ENCODE data around the gene CTNNA3.

Gene CTNNA3

GRCh38 chr10:66284621-66285020 lies 1411.4 kb downstream of the CTNNA3 start:
- no peak for DNase-seq (ENCODE audit: low read depth)

- DNase-seq (ENCODE audit: low read depth): no peak
These were observed 1412.0 kb downstream of the CTNNA3 start for GRCh38 chr10:66283874-66284464.

GRCh38 chr10:66283064-66283463 lies 1412.9 kb downstream of the CTNNA3 start:
- DNase-seq (ENCODE audit: low read depth): no peak

DNA sequence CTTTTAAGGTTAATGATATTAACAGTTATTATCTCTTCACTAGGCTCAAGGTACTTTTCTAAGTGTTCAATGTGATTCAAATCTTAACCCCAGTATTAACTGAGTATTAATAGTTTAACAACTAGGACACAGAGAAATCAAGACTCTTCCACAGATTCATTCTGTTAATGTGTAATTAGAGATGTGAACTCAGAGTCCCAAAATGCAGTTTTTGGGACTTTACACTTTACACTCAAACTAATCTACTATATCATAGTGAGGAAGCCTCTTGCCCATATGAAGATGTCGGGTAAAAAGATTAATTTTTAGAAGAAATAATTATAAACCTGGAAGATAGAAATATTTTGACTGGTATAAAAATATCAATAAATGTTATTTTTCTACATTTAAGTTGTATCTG lies 1414.7 kb downstream of the CTNNA3 start:
- no peak for DNase-seq (ENCODE audit: low read depth)

- DNase-seq (ENCODE audit: low read depth): no peak
These were observed 1418.5 kb downstream of the CTNNA3 start for GRCh38 chr10:66277481-66277880.

GRCh38 chr10:66273966-66274519 lies 1422.0 kb downstream of the CTNNA3 start:
- DNase-seq (ENCODE audit: low read depth): no peak

GRCh38 chr10:66265398-66265797 lies 1430.6 kb downstream of the CTNNA3 start:
- DNase-seq (ENCODE audit: low read depth): no peak

DNA sequence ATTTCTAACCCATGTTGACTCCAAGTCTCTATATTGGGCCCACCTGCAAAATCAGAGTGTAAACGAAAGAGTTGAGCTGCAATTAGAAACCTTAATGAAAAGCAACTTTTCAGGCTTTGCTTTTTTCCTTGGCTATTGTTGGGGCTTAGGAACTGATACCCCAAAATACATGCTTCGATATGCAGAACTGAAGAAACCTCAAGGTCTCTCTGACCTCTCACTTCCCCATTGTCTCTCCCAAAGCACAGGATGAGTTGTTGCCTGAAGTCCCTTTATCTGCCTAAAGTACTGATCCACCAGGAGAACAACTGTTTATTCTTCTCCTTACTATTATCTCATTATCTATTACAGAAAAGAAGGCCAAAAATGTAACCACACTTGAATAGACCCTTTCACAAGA lies 1436.2 kb downstream of the CTNNA3 start:
- no peak for DNase-seq (ENCODE audit: low read depth)

- no peak for DNase-seq (ENCODE audit: low read depth)
These were observed 1437.3 kb downstream of the CTNNA3 start for GRCh38 chr10:66258693-66259092.

DNA sequence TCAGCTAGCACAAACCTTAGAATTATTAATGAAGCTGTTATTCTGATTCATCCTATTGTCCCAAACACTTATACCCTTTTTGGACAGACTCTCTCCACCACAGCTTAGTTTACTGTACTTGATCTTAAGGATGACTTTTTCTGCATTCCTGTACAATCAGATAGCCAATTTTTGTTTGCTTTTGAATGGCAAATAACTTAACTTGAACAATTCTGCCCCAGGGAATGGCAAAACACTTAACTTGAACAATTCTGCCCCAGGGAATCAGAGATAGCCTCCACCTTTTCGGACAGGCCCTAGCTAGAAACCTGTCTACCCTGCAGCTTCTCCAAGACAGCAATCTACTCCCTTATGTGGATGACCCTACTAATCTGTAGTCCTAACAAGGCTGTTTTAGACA lies 1438.2 kb downstream of the CTNNA3 start:
- no peak for DNase-seq (ENCODE audit: low read depth)

- DNase-seq (ENCODE audit: low read depth): no peak
These were observed 1443.0 kb downstream of the CTNNA3 start for GRCh38 chr10:66252986-66253385.

DNA sequence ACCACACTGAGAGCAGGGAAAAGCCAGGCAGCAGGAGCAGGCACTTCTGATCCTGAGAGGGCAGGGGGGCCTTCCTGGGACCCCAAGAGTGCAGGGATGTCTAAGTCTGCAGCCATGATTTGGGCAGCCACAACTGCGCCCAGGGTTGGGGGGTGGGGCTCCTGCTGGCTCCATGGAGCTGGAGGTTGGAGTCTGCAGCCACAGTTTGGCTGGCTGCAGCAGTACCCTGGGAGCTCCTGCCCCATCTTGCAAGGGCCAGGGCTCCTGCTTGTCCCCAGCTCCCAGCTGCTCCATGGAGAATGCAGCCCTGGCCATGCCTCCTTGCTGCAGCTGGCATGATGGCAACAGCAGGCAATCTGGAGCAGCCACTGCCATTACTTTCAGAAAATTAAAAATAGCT lies 1449.8 kb downstream of the CTNNA3 start:
- no peak for DNase-seq (ENCODE audit: low read depth)

DNA sequence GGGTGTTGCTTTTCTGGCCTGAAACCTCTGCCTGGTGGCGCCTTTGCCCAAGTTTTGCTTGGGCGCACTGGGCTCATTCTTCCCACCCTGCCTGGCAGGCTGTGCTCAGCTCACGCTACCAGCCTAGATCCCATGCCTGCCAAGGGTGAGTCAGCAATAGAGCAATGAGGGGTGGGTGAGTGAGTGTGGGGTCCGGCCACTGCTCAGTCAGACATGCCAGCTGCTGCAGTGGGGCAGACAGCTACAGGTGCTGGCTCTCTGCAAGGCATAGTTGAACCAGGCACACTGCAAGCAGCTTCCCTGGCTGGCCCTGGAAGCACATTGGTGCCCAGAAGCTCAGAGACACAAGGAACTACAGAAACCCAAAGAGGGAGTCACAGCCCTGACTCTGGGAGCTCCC lies 1451.0 kb downstream of the CTNNA3 start:
- no peak for DNase-seq (ENCODE audit: low read depth)

DNA sequence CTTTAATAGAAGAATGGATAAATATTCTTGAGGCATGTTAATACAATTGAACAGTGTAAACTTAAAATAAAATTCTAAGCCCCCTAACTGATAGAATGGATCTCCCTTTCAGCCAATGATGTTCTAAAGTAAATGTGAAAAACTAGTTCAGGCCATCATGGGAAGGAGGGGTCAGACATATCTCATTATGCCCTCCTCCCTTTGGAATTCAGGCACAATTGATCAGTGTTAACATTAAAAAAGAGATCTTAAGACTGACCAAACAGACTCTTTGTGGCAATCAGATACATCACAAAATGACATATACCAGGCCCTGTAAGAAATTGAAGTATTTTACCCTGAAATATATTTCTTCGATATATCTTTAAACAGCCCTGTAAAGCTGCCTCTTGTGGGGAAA lies 1453.1 kb downstream of the CTNNA3 start:
- DNase-seq (ENCODE audit: low read depth): no peak

DNA sequence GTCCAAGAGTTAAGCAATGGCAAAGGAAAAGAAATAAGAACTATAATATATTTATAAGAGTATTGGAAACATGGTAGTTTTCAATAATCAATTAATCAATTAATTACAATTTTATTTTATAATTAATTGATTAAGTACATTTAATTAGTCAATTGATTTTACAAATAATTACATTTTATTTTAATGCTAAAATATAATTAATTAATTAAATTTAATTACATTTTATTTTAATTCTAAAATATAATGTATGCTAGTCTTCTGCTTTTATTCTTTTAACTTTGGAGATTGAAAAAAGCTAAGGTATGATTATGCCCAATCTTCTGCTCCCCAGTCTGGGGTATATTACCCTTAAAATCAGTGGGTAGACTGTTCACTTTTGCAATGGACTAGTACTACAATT lies 1456.9 kb downstream of the CTNNA3 start:
- DNase-seq (ENCODE audit: low read depth): no peak

DNA sequence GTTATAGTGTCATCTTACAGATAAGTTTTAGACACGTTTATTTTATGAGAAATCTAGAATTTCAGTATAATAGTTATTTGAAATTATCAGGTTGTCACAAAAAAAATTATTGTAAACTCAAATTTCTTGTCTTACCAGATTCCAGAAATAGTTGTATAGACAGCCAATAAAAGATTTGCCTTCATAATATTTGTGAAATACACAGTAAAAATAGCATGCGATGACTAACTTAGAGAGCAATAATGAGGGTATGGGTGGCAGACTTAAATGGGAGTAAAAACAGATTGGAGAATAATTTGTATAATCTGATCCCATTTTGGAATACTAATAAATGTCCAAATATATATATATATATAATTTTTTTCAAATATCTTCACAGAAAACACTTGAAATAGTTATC lies 1457.7 kb downstream of the CTNNA3 start:
- no peak for DNase-seq (ENCODE audit: low read depth)

- no peak for DNase-seq (ENCODE audit: low read depth)
These were observed 1461.1 kb downstream of the CTNNA3 start for GRCh38 chr10:66234872-66235271.

DNA sequence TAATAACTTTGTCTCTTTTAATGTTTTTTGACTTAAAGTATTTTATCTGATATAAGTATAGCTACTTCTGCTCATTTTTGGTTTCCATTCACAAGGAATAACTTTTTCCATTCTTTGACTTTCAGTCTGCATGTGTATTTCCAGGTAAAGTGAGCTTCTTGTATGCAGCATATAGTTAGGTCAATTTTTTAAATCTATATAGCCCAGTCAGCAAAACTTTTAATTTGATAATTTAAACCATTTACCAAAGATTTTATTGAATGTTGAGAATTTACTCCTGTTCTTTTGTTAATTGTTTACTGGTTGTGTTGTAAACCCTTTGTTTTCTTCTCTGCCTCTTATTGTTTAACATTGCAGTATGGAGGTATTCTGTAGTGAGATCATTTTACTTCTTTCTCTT lies 1467.1 kb downstream of the CTNNA3 start:
- no peak for DNase-seq (ENCODE audit: low read depth)

- DNase-seq (ENCODE audit: low read depth): no peak
These were observed 1472.3 kb downstream of the CTNNA3 start for GRCh38 chr10:66223656-66224055.

DNA sequence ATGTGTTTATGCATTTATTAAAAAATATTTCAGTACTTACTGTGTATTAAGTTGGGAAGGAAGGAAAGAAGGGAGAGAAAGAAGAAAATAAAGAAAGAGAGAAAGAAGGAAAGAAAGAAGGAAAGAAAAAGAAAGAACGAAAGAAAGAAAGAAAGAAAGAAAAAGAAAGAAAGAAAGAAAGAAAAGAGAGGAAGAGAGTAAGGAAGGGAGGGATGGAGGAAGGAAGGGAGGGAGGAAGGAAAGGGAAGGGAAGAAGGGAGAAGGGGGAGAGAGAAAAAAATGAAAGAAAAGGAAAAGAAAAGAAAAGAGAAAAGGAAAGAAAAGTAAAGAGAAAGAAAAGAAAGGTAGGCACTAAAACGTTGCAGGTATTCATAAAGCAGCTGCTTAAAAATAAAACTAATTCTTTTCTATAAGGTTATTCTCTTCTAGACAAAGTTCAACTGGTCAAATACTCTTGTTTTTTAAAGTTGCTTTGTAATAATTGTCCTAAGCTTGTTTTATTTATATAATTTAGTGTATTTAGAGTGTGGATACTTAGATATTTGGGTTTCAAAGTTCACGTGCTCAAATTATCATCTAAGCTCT lies 1473.4 kb downstream of the CTNNA3 start:
- no peak for DNase-seq (ENCODE audit: low read depth)

GRCh38 chr10:66218981-66219587 lies 1476.9 kb downstream of the CTNNA3 start:
- no peak for DNase-seq (ENCODE audit: low read depth)

- no peak for DNase-seq (ENCODE audit: low read depth)
These were observed 1477.7 kb downstream of the CTNNA3 start for GRCh38 chr10:66218289-66218688.

DNA sequence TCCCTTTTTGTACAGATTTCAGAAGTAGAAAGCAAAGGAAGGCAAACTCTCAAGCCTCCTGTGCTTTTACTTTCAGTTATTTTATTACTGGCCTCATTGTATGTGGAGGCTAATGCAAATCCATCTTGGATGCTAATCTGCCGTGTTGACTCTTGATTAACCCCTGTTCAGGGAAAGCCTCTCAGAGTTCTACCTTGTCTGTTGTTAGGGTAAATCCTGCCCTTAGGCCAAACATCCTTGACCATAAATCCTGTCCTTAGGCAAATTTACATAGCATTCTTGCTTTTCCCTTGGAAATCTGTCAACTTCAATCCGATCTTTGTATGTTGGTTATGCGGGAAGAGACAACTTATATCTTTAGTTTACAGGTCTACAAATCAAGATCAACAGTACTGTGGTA lies 1480.1 kb downstream of the CTNNA3 start:
- DNase-seq (ENCODE audit: low read depth): no peak
